ENCODE results near the gene ACTC1.

DNA sequence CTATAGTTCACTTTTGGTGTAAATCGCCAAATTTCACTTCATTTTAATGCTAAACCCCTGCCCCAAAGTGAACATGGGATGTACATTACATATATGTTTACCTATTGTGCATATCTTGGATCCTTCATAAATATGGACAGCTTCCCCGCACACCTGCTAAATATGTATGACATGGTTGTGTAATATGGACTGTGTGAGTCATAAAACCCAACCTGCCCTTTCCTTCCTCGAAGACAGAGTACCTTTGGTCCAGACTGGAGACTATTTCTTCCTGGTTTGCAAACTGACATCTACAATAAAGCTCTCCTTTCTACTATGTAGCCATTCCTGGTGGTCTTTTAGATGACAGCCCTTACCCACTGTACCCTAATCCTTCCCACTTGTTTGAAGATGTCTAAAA, 12.4 kb downstream of the ACTC1 start:
- TF ChIP-seq, protein P1, sequence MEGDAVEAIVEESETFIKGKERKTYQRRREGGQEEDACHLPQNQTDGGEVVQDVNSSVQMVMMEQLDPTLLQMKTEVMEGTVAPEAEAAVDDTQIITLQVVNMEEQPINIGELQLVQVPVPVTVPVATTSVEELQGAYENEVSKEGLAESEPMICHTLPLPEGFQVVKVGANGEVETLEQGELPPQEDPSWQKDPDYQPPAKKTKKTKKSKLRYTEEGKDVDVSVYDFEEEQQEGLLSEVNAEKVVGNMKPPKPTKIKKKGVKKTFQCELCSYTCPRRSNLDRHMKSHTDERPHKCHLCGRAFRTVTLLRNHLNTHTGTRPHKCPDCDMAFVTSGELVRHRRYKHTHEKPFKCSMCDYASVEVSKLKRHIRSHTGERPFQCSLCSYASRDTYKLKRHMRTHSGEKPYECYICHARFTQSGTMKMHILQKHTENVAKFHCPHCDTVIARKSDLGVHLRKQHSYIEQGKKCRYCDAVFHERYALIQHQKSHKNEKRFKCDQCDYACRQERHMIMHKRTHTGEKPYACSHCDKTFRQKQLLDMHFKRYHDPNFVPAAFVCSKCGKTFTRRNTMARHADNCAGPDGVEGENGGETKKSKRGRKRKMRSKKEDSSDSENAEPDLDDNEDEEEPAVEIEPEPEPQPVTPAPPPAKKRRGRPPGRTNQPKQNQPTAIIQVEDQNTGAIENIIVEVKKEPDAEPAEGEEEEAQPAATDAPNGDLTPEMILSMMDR (IDR thresholded peaks at IDR 0.05) = no peak
- TF ChIP-seq POLR2A (IDR thresholded peaks at IDR 0.05) = no peak

Measured in esophagus squamous epithelium (tissue), 4 donors.